Measurements from ENCODE around the gene NIPA2.

Gene NIPA2

GRCh38 chr15:22874256-22874655 lies 35.8 kb downstream of the NIPA2 start (continued):
- TF ChIP-seq, protein P1, sequence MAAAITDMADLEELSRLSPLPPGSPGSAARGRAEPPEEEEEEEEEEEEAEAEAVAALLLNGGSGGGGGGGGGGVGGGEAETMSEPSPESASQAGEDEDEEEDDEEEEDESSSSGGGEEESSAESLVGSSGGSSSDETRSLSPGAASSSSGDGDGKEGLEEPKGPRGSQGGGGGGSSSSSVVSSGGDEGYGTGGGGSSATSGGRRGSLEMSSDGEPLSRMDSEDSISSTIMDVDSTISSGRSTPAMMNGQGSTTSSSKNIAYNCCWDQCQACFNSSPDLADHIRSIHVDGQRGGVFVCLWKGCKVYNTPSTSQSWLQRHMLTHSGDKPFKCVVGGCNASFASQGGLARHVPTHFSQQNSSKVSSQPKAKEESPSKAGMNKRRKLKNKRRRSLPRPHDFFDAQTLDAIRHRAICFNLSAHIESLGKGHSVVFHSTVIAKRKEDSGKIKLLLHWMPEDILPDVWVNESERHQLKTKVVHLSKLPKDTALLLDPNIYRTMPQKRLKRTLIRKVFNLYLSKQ (tag by site-specific recombination; IDR thresholded peaks at IDR 0.05; ENCODE audit: borderline replicate concordance): no peak
- TF ChIP-seq ZNF426 (tag by site-specific recombination; IDR thresholded peaks at IDR 0.05) (no peak), BCL11B (tag by site-specific recombination; IDR thresholded peaks at IDR 0.05; ENCODE audit: low read depth) (no peak), ZNF529 (tag by site-specific recombination; IDR thresholded peaks at IDR 0.05; ENCODE audit: insufficient replicate concordance) (no peak)
- TF ChIP-seq, protein P2, sequence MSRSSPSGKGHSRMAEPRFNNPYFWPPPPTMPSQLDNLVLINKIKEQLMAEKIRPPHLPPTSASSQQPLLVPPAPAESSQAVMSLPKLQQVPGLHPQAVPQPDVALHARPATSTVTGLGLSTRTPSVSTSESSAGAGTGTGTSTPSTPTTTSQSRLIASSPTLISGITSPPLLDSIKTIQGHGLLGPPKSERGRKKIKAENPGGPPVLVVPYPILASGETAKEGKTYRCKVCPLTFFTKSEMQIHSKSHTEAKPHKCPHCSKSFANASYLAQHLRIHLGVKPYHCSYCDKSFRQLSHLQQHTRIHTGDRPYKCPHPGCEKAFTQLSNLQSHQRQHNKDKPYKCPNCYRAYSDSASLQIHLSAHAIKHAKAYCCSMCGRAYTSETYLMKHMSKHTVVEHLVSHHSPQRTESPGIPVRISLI (tag by site-specific recombination; IDR thresholded peaks at IDR 0.05): no peak

GRCh38 chr15:22874966-22875365 lies 36.5 kb downstream of the NIPA2 start:
- TF ChIP-seq ZNF610 (tag by site-specific recombination; IDR thresholded peaks at IDR 0.05; ENCODE audit: borderline replicate concordance): no peak
- no peak for TF ChIP-seq ZNF664 (tag by site-specific recombination; IDR thresholded peaks at IDR 0.05)
- TF ChIP-seq ZNF585B (tag by site-specific recombination; IDR thresholded peaks at IDR 0.05): no peak
- no peak for TF ChIP-seq MYNN (tag by site-specific recombination; IDR thresholded peaks at IDR 0.05; ENCODE audit: borderline replicate concordance)
- TF ChIP-seq ZBTB48 (tag by site-specific recombination; IDR thresholded peaks at IDR 0.05): no peak
- no peak for TF ChIP-seq ZNF654 (tag by site-specific recombination; IDR thresholded peaks at IDR 0.05; ENCODE audit: low read depth)
- TF ChIP-seq ZBTB10 (tag by site-specific recombination; IDR thresholded peaks at IDR 0.05): no peak
- TF ChIP-seq, protein P3, sequence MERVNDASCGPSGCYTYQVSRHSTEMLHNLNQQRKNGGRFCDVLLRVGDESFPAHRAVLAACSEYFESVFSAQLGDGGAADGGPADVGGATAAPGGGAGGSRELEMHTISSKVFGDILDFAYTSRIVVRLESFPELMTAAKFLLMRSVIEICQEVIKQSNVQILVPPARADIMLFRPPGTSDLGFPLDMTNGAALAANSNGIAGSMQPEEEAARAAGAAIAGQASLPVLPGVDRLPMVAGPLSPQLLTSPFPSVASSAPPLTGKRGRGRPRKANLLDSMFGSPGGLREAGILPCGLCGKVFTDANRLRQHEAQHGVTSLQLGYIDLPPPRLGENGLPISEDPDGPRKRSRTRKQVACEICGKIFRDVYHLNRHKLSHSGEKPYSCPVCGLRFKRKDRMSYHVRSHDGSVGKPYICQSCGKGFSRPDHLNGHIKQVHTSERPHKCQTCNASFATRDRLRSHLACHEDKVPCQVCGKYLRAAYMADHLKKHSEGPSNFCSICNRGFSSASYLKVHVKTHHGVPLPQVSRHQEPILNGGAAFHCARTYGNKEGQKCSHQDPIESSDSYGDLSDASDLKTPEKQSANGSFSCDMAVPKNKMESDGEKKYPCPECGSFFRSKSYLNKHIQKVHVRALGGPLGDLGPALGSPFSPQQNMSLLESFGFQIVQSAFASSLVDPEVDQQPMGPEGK (tag by site-specific recombination; IDR thresholded peaks at IDR 0.05): no peak
- TF ChIP-seq HOXA7 (CRISPR knock-in tag; IDR thresholded peaks at IDR 0.05; ENCODE audit: borderline replicate concordance): no peak
- no peak for TF ChIP-seq MEIS1 (CRISPR knock-in tag; IDR thresholded peaks at IDR 0.05; ENCODE audit: borderline replicate concordance)
- CTCF ChIA-PET: no interaction called here

GRCh38 chr15:22877117-22877516 lies 38.7 kb downstream of the NIPA2 start:
- ChIA-PET POLR2A (no interaction called here), CTCF (interaction anchor here (0.6 kb wide), 1 partner anchor 65 kb away, joined by 3 read pairs; no protein-coding TSS in a partner anchor)
- Histone ChIP-seq H3K4me1 (ENCODE audit: control insufficient read depth, insufficient read depth, low read length) (no peaks in the 10 kb centered on the region), H3K4me3 (ENCODE audit: low read depth, low read length) (no peak overlapping the region), H3K9me3 (ENCODE audit: control insufficient read depth, insufficient read depth, low read depth, low read length) (no peaks in the 10 kb centered on the region), H3K27ac (ENCODE audit: extremely low read depth, low read depth, low read length) (no peak overlapping the region), H3K36me3 (ENCODE audit: control insufficient read depth in 2 of 2, insufficient read depth in 1 of 2, low read length in 2 of 2) (peaks cover 0 to 48% of the 10 kb centered on the region in 2 experiments; a peak in 1 of 3 replicates)
- no peak for TF ChIP-seq GLI2 (tag by site-specific recombination; IDR thresholded peaks at IDR 0.05; ENCODE audit: borderline replicate concordance, low read depth)
- TF ChIP-seq ZNF239 (tag by site-specific recombination; IDR thresholded peaks at IDR 0.05): no peak
- TF ChIP-seq, protein P4, sequence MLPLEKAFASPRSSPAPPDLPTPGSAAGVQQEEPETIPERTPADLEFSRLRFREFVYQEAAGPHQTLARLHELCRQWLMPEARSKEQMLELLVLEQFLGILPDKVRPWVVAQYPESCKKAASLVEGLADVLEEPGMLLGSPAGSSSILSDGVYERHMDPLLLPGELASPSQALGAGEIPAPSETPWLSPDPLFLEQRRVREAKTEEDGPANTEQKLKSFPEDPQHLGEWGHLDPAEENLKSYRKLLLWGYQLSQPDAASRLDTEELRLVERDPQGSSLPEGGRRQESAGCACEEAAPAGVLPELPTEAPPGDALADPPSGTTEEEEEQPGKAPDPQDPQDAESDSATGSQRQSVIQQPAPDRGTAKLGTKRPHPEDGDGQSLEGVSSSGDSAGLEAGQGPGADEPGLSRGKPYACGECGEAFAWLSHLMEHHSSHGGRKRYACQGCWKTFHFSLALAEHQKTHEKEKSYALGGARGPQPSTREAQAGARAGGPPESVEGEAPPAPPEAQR (tag by site-specific recombination; IDR thresholded peaks at IDR 0.05): no peak
- no peak for TF ChIP-seq ZNF121 (tag by site-specific recombination; IDR thresholded peaks at IDR 0.05)
- TF ChIP-seq ZFP37 (tag by site-specific recombination; IDR thresholded peaks at IDR 0.05): no peak
- no peak for TF ChIP-seq ZNF701 (tag by site-specific recombination; IDR thresholded peaks at IDR 0.05)
- TF ChIP-seq ZNF112 (tag by site-specific recombination; IDR thresholded peaks at IDR 0.05): no peak
- no peak for TF ChIP-seq KLF16 (tag by site-specific recombination; IDR thresholded peaks at IDR 0.05)
- TF ChIP-seq ZNF571 (tag by site-specific recombination; IDR thresholded peaks at IDR 0.05): no peak
- TF ChIP-seq OVOL3 (tag by site-specific recombination; IDR thresholded peaks at IDR 0.05): no peak

More at GRCh38 chr15:22874966-22875365, 36.5 kb downstream of the NIPA2 start:
- POLR2A ChIA-PET: no interaction called here
- Histone ChIP-seq H3K4me1 (ENCODE audit: control insufficient read depth, insufficient read depth, low read length) (no peaks in the 10 kb centered on the region), H3K4me3 (ENCODE audit: low read depth, low read length) (no peak overlapping the region), H3K36me3 (ENCODE audit: control insufficient read depth in 2 of 2, insufficient read depth in 1 of 2, low read length in 2 of 2) (peaks cover 5 to 49% of the 10 kb centered on the region in 2 experiments; a peak in 2 of 3 replicates), H3K9me3 (ENCODE audit: control insufficient read depth, insufficient read depth, low read depth, low read length) (no peaks in the 10 kb centered on the region), H3K27ac (ENCODE audit: extremely low read depth, low read depth, low read length) (no peak overlapping the region)
